Parathyroid adenoma (tissue), 2 donors: ENCODE measurements around the gene ZNF165.
A peak's percentile ranks its signal among the peaks of the same experiment; 100 is the strongest.
"Not testable (repeated sequence)": the region's sequence is repeated elsewhere in the genome, so short reads cannot be mapped to it uniquely, and the experiment has no call there.

Source experiments
- H2AFZ ChIP-seq: fragments of 300-600 bp; sonication (generic); one replicate; pipeline ENCODE4 v1.7.0; 2017; ENCODE audit warnings: antibody characterized with exemption, mild to moderate bottlenecking
- H3K27ac ChIP-seq: fragments of 300-600 bp; sonication (generic); one replicate; pipeline ENCODE4 v1.7.0; 2017
- H3K27me3 ChIP-seq: fragments of 300-600 bp; sonication (generic); one replicate; pipeline ENCODE4 v1.7.0; 2017; ENCODE audit warnings: low read length; ENCODE audit not compliant: control insufficient read depth, insufficient read depth
- H3K36me3 ChIP-seq: fragments of 300-600 bp; sonication (generic); one replicate; pipeline ENCODE4 v1.7.0; 2017; ENCODE audit warnings: low read length; ENCODE audit not compliant: control insufficient read depth, insufficient read depth
- H3K4me1 ChIP-seq: fragments of 300-600 bp; sonication (generic); one replicate; pipeline ENCODE4 v1.7.0; 2017; ENCODE audit warnings: control low read depth
- H3K4me2 ChIP-seq: fragments of 300-600 bp; sonication (generic); one replicate; pipeline ENCODE4 v1.7.0; 2017; ENCODE audit warnings: low read length
- H3K4me3 ChIP-seq: fragments of 300-600 bp; sonication (generic); one replicate; pipeline ENCODE4 v1.7.0; 2017; ENCODE audit warnings: low read depth, low read length
- H3K79me2 ChIP-seq: fragments of 300-600 bp; sonication (generic); one replicate; pipeline ENCODE4 v1.7.0; 2017; ENCODE audit warnings: control low read depth
- H3K9ac ChIP-seq: fragments of 300-600 bp; sonication (generic); one replicate; pipeline ENCODE4 v1.7.0; 2017; ENCODE audit warnings: mild to moderate bottlenecking
- H3K9me3 ChIP-seq: fragments of 300-600 bp; sonication (generic); one replicate; pipeline ENCODE4 v1.7.0; 2017; ENCODE audit warnings: low read length; ENCODE audit not compliant: control insufficient read depth
- TF ChIP-seq, protein P1 (sequence below): fragments of 300-600 bp; sonication (generic); IDR thresholded peaks from one replicate; pipeline ENCODE4 v1.7.0; 2017; ENCODE audit warnings: antibody characterized with exemption, mild to moderate bottlenecking
- donor health status: primary hyperparathyroidism.

The ZNF165 gene

DNA sequence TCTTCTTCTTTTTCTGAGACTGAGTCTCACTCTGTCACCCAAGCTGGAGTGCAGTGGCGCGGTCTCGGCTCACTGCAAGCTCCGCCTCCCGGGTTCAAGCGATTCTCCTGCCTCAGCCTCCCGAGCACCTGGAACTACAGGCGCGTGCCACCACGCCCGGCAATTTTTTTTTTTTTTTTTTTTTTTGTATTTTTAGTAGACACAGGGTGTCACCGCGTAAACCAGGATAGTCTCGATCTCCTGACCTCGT is at the start of gene ZNF165:
Gene ZNF165 (plus strand): TSS at position 188 of the 250 bp plus-strand sequence. CDS start 4,913 bp downstream, outside the sequence.
- not testable (repeated sequence) for H3K79me2 ChIP-seq, H3K36me3 ChIP-seq, H3K9me3 ChIP-seq, H3K27me3 ChIP-seq, H3K4me1 ChIP-seq
- Histone ChIP-seq H3K4me2 (peak within 1 kb of the TSS; percentile 84), H3K9ac (peak within 1 kb of the TSS; percentile 20), H3K27ac (peak within 1 kb of the TSS; percentile 94), H3K4me3 (peak within 1 kb of the TSS; percentile 99), H2AFZ (peak within 1 kb of the TSS; percentile 82)

DNA sequence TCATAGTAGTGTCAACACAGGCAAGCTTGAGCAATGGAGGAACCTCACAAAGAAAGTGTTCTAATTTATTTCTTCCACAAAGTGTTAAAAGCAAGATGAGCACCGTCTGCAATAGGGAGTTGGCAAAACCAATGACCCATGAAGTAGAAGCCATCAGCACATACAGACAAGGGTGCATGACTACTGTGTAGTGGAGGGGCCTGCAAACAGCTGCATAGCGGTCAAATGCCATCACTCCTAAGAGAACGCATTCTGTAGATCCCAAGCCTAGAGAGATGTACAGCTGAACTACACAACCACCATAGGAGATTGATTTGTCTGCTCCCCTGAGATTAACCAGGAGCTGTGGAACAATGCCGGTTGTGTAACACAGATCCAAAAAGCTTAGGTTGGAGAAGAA is 26.8 kb upstream of the ZNF165 start:
- Histone ChIP-seq H3K27me3 (no peaks in the 10 kb centered on the region), H3K27ac (no peak overlapping the region), H3K9me3 (no peaks in the 10 kb centered on the region), H3K4me3 (no peak overlapping the region), H3K4me2 (no peak overlapping the region), H3K4me1 (no peaks in the 10 kb centered on the region), H2AFZ (no peak overlapping the region), H3K36me3 (no peaks in the 10 kb centered on the region), H3K79me2 (no peaks in the 10 kb centered on the region), H3K9ac (no peak overlapping the region)
- TF ChIP-seq, protein P1, sequence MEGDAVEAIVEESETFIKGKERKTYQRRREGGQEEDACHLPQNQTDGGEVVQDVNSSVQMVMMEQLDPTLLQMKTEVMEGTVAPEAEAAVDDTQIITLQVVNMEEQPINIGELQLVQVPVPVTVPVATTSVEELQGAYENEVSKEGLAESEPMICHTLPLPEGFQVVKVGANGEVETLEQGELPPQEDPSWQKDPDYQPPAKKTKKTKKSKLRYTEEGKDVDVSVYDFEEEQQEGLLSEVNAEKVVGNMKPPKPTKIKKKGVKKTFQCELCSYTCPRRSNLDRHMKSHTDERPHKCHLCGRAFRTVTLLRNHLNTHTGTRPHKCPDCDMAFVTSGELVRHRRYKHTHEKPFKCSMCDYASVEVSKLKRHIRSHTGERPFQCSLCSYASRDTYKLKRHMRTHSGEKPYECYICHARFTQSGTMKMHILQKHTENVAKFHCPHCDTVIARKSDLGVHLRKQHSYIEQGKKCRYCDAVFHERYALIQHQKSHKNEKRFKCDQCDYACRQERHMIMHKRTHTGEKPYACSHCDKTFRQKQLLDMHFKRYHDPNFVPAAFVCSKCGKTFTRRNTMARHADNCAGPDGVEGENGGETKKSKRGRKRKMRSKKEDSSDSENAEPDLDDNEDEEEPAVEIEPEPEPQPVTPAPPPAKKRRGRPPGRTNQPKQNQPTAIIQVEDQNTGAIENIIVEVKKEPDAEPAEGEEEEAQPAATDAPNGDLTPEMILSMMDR: no peak

DNA sequence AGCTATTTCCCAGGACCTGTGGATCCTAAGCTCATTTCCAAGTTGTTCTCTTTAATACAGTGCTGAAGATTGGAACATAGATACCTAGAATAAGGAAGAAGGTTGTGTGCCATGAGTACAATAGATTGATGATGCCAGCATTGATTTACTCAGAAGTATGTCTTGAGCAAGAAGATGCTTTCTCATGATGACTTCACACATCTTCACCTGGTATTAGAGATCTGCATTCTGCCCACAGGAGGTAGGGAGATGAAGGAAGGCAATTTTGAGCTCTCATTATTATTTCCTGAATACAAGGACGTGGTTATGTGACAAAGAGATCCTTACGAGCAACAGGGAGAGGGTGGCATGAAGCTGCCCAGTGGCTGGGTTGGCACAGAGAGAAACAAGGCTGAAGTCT is 20.0 kb upstream of the ZNF165 start:
- H3K79me2 ChIP-seq: no peaks in the 10 kb centered on the region
- H3K9ac ChIP-seq: no peak overlapping the region
- H3K4me2 ChIP-seq: no peak overlapping the region
- H3K27ac ChIP-seq: no peak overlapping the region
- TF ChIP-seq, protein P1: no peak
- no peak overlapping the region for H3K4me3 ChIP-seq
- H3K9me3 ChIP-seq: no peaks in the 10 kb centered on the region
- no peak overlapping the region for H2AFZ ChIP-seq
- H3K36me3 ChIP-seq: no peaks in the 10 kb centered on the region
- no peaks in the 10 kb centered on the region for H3K4me1 ChIP-seq
- no peaks in the 10 kb centered on the region for H3K27me3 ChIP-seq

DNA sequence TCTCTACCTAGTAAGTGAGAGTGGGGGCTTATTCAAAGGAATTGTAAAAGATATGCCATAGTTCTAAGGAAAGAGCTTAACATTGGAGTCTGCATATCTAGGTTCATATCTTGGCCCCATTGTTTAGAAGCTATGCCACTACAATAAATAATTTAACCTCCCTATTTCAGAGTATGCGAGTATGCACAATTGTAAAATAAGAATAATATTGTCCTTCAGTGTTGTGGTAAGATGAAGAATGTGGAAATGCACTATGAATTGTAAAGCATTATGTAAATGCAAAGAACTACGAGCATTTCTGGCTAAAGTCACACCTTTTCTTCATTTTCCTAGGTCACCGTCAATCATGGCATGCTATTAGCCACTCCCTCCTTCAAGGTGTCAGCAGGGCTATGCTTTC is 16.1 kb upstream of the ZNF165 start:
- Histone ChIP-seq H3K27ac (no peak overlapping the region), H3K9ac (no peak overlapping the region), H3K4me1 (no peaks in the 10 kb centered on the region), H3K4me2 (no peak overlapping the region), H3K4me3 (no peak overlapping the region), H3K27me3 (no peaks in the 10 kb centered on the region), H3K36me3 (no peaks in the 10 kb centered on the region), H3K79me2 (no peaks in the 10 kb centered on the region), H3K9me3 (no peaks in the 10 kb centered on the region), H2AFZ (no peak overlapping the region)
- TF ChIP-seq, protein P1: no peak

DNA sequence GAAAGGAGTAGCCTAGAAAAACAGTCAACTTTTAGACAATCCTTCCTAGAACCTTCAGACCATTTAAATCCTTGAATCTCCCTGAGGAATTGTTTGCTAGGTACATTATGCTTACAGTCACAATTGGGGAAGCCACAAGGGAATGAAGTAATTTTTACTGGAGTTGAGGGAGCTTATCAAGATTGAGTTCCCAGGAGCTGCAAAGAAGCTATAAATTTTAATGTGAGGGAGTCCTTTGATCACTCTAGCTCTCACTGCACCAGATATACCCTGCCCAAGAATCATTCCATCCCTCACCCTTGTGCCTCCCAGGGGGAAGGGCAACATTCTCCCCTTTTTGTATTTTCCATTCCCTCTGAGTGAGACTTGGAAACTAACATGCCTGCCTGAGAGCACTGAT is 12.3 kb upstream of the ZNF165 start:
- Histone ChIP-seq H3K36me3 (no peaks in the 10 kb centered on the region), H3K4me1 (no peaks in the 10 kb centered on the region), H3K4me3 (no peak overlapping the region), H3K27me3 (no peaks in the 10 kb centered on the region), H3K9ac (no peak overlapping the region), H3K9me3 (no peaks in the 10 kb centered on the region), H3K27ac (no peak overlapping the region), H2AFZ (no peak overlapping the region), H3K4me2 (no peak overlapping the region), H3K79me2 (no peaks in the 10 kb centered on the region)
- TF ChIP-seq, protein P1: no peak

GRCh38 chr6:28070968-28071367 is 9.4 kb upstream of the ZNF165 start:
- H3K79me2 ChIP-seq, H3K27ac ChIP-seq, H3K4me1 ChIP-seq, H3K27me3 ChIP-seq, H2AFZ ChIP-seq, H3K36me3 ChIP-seq, H3K9me3 ChIP-seq, H3K4me3 ChIP-seq, H3K9ac ChIP-seq, H3K4me2 ChIP-seq: not testable (repeated sequence)
